GM12891 (cell line): ENCODE data around the gene UQCC3.

ENCODE experiments used
- PAX5 ChIP-seq: IDR thresholded peaks from 2 replicates; pipeline ENCODE4 v1.6.1; 2011; ENCODE audit warnings: low read length, moderate library complexity, mild to moderate bottlenecking; ENCODE audit not compliant: insufficient read depth, severe bottlenecking
- POLR2A ChIP-seq: IDR thresholded peaks from 2 replicates; pipeline ENCODE4 v1.6.1; 2011; ENCODE audit warnings: low read depth, low read length, control low read depth
- POLR2AphosphoS5 ChIP-seq: IDR thresholded peaks from 2 replicates; pipeline ENCODE4 v1.6.1; 2011; ENCODE audit warnings: low read depth, low read length, control low read depth
- POU2F2 ChIP-seq: IDR thresholded peaks from 2 replicates; pipeline ENCODE4 v1.6.1; 2011; ENCODE audit warnings: low read depth, mild to moderate bottlenecking, control low read depth, low read length, moderate library complexity
- SPI1 ChIP-seq: IDR thresholded peaks from 2 replicates; pipeline ENCODE4 v1.6.1; 2011; ENCODE audit warnings: low read depth, low read length, control low read depth
- TAF1 ChIP-seq: IDR thresholded peaks from 2 replicates; pipeline ENCODE4 v1.6.1; 2011; ENCODE audit warnings: low read depth, low read length, control low read depth

GRCh38 chr11:62709247-62710000 lies 38.0 kb downstream of the UQCC3 start:
- TF ChIP-seq POLR2AphosphoS5 = peak; percentile 87
- peak; percentile 89 for TF ChIP-seq TAF1
- TF ChIP-seq POLR2A = peak; percentile 82
- peak; percentile 36; the same call in 1 of the 2 replicates for TF ChIP-seq SPI1
- no peak; the same call in 1 of the 2 replicates for TF ChIP-seq POU2F2
- no peak for TF ChIP-seq PAX5
